Retina (tissue), 1 donor: Measurements from ENCODE around the gene PHF21B.

Experiments used
- DNase-seq: peaks from one replicate; pipeline ENCODE4 v3.0.0-alpha.2; 2016

Gene PHF21B

GRCh38 chr22:44956840-44957767, 52.7 kb downstream of the PHF21B start:
- DNase-seq, result no peak

- DNase-seq, result no peak
These were observed 54.7 kb downstream of the PHF21B start for GRCh38 chr22:44955102-44955501.

GRCh38 chr22:44954149-44954548, 55.7 kb downstream of the PHF21B start:
- no peak for DNase-seq

GRCh38 chr22:44952863-44953746, 56.7 kb downstream of the PHF21B start:
- no peak for DNase-seq

- no peak for DNase-seq
These were observed 58.3 kb downstream of the PHF21B start for GRCh38 chr22:44951510-44951816.

- no peak for DNase-seq
These were observed 58.8 kb downstream of the PHF21B start for GRCh38 chr22:44950806-44951509.

- no peak for DNase-seq
These were observed 62.0 kb downstream of the PHF21B start for GRCh38 chr22:44947846-44948245.

GRCh38 chr22:44947049-44947448, 62.8 kb downstream of the PHF21B start:
- no peak for DNase-seq

GRCh38 chr22:44944883-44945601, 64.8 kb downstream of the PHF21B start:
- no peak for DNase-seq

GRCh38 chr22:44943701-44944324, 66.0 kb downstream of the PHF21B start:
- DNase-seq, result no peak

- DNase-seq, result no peak
These were observed 66.7 kb downstream of the PHF21B start for GRCh38 chr22:44942979-44943700.

- DNase-seq, result no peak
These were observed 67.7 kb downstream of the PHF21B start for GRCh38 chr22:44942056-44942455.

- no peak for DNase-seq
These were observed 68.6 kb downstream of the PHF21B start for GRCh38 chr22:44941207-44941606.

- DNase-seq, result no peak
These were observed 69.7 kb downstream of the PHF21B start for GRCh38 chr22:44940130-44940529.

GRCh38 chr22:44939451-44939850, 70.4 kb downstream of the PHF21B start:
- DNase-seq, result no peak

- no peak for DNase-seq
These were observed 70.9 kb downstream of the PHF21B start for GRCh38 chr22:44938886-44939285.

- DNase-seq, result no peak
These were observed 72.6 kb downstream of the PHF21B start for GRCh38 chr22:44937216-44937615.

- no peak for DNase-seq
These were observed 73.6 kb downstream of the PHF21B start for GRCh38 chr22:44936201-44936600.

- DNase-seq, result no peak
These were observed 74.1 kb downstream of the PHF21B start for GRCh38 chr22:44935724-44936123.

GRCh38 chr22:44934454-44934735, 75.4 kb downstream of the PHF21B start:
- DNase-seq, result no peak

- no peak for DNase-seq
These were observed 75.9 kb downstream of the PHF21B start for GRCh38 chr22:44933666-44934453.
